ENCODE results near the gene COMMD1. TPM values are rescaled to one million over a fixed set of nuclear protein-coding genes. Genes with fewer than 3 reads are reported as not detected.
"Not testable (repeated sequence)": the region's sequence is repeated elsewhere in the genome, so short reads cannot be mapped to it uniquely, and the experiment has no call there.

Gene COMMD1
- total RNA-seq (10 to 100 TPM; 45.3 to 62.3 (median 56.3) TPM), polyA plus RNA-seq (92.4 TPM)
- long read RNA-seq, donor 1, transcript COMMD1-201 (3 exons, 911 nt): major isoform, 23 of 24 reads
- long read RNA-seq, donor 1, partial matches to known transcripts: 0 of 24 reads
- long read RNA-seq, donor 1, other reads (novel, unspliced or antisense): 1 of 24 reads
- long read RNA-seq, donor 2, transcript COMMD1-201 (3 exons, 911 nt): major isoform, 17 of 18 reads
- long read RNA-seq, donor 2, partial matches to known transcripts: 0 of 18 reads
- long read RNA-seq, donor 2, other reads (novel, unspliced or antisense): 0 of 18 reads
- long read RNA-seq, donor 3, transcript COMMD1-201 (3 exons, 911 nt): major isoform, 10 of 16 reads
- long read RNA-seq, donor 3, partial matches to known transcripts: 0 of 16 reads
- long read RNA-seq, donor 3, other reads (novel, unspliced or antisense): 6 of 16 reads
- long read RNA-seq, donor 4, transcript COMMD1-201 (3 exons, 911 nt): major isoform, 11 of 13 reads
- long read RNA-seq, donor 4, partial matches to known transcripts: 0 of 13 reads
- long read RNA-seq, donor 4, other reads (novel, unspliced or antisense): 1 of 13 reads

DNA sequence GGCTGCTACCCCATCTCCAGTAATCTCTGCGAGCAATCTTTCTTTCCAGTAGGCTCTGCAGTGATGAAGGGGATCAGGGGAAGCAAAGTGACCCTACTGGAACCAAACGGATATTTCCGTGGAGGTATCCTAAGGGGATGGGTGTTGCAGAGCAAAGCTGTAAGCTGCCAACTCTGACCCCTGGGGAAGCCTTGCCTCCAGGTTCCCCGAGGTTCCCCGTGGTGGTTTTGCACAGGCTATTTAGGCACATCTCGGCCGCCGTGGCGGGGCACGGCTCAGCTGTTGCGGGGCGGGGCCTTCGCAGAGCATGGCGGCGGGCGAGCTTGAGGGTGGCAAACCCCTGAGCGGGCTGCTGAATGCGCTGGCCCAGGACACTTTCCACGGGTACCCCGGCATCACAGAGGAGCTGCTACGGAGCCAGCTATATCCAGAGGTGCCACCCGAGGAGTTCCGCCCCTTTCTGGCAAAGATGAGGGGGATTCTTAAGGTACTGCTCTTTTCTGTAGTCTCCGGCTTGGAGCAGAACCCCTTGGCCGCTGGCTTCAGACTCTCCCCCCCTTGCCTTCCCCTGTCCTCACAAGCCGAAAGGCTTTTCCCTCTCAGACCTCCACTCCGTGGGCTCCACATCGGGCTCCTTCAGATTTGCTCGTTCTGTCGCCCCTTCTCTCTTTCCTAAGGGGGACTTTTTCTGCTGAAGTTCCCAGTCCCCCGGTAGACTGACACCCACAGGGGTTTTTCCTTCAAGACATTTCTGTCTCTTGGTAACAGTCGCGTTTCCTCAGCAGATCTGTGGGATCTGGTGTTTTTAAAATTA is at the start of gene COMMD1:
TSS of gene COMMD1 (plus strand) at position 303 of the 814 bp plus-strand sequence. CDS start at position 308, 5 bp downstream.
- Histone ChIP-seq H3K9me3 (ENCODE audit: control insufficient read depth, low read length) (no peaks in the 10 kb centered on the region), H3K4me1 (ENCODE audit: control insufficient read depth, insufficient read depth, low read length) (no peaks in the 10 kb centered on the region), H3K27me3 (ENCODE audit: control insufficient read depth, insufficient read depth) (no peaks in the 10 kb centered on the region), H3K27ac (ENCODE audit: low read length) (peak within 1 kb of the TSS; percentile 74), H3K4me3 (ENCODE audit: low read length) (peak within 1 kb of the TSS; percentile 97)
- DNase-seq (peak; percentile 83 to 93 (median 92)), ATAC-seq (peak; percentile 98)
- WGBS: under 1% methylated on average over 33 of the region's 33 CpGs
- intact Hi-C loops (cut with DNase I): no loop called here

DNA sequence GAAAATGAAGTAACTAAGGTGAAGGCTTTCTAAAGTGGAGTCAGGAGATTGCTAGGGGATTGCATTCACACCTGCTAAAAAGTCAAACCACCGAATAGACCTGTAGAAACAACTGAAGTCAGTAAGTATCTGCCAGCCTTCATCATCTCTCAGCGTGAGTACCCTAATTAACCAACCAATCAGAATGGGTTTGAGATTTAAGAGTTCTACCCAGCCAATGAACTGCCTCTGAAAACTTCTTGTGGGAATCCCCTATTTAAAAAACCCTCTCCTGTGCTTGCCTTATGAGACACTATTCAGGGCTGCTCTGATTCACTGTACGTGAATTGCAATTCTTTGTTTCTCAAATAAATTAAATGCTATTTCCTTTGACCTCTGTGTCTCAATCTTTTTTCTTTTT is 48.2 kb upstream of the COMMD1 start:
- no peaks in the 10 kb centered on the region for H3K27me3 ChIP-seq (ENCODE audit: control insufficient read depth, insufficient read depth)
- ATAC-seq (no peak), DNase-seq (no peak)
- H3K9me3 ChIP-seq (ENCODE audit: control insufficient read depth, low read length): no peaks in the 10 kb centered on the region
- intact Hi-C loops (cut with DNase I): no loop called here
- no peaks in the 10 kb centered on the region for H3K4me1 ChIP-seq (ENCODE audit: control insufficient read depth, insufficient read depth, low read length)
- no peak overlapping the region for H3K4me3 ChIP-seq (ENCODE audit: low read length)
- WGBS: 74% methylated on average over 3 of the region's 3 CpGs
- no peak overlapping the region for H3K27ac ChIP-seq (ENCODE audit: low read length)

DNA sequence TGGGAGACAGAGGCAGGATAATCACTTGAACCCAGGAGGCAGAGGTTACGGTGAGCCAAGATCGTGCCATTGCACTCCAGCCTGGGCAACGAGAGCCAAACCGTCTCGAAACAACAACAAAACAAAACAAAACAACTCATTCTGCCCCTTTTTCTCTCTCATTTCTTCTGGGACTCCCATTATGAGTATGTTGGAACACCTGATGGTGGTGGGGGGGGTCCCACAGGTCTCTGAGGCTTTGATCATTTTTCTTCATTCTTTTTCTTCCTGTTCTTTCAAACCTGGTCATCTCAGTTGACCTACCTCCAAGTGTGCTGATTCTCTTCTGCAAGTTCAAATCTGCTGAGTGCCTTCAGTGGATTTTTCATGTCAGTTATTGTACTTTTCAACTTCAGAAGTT is 43.4 kb upstream of the COMMD1 start:
- over 99% methylated on average over 5 of the region's 5 CpGs for WGBS
- no peak for DNase-seq

DNA sequence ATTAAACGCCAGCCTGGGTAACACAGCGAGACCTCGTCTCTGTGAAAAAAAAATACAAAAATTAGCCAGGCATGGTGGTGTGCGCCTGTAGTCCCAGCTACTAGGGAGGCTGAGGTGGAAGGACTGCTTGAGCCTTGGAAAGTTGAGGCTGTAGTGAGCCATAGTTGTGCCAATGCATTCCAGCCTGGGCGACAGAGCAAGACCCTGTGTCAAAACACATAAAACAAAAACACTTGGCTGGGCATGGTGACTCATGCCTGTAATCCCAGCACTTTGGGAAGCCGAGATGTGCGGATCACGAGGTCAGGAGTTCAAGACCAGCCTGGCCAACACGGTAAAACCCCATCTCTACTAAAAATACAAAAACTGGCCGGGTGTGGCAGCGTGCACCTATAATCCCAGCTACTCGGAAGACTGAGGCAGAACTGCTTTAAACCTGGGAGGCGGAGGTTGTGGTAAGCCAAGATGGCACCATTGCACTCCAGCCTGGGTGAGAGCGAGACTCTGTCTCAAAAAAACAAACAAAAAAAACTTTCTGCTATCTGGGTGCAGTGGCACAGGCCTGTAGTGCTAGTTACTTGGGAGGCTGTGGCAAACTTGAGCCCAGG is 38.9 kb upstream of the COMMD1 start:
- ATAC-seq; H3K4me3 ChIP-seq (ENCODE audit: low read length); DNase-seq; intact Hi-C loops (cut with DNase I); H3K4me1 ChIP-seq (ENCODE audit: control insufficient read depth, insufficient read depth, low read length); H3K27me3 ChIP-seq (ENCODE audit: control insufficient read depth, insufficient read depth); H3K9me3 ChIP-seq (ENCODE audit: control insufficient read depth, low read length); H3K27ac ChIP-seq (ENCODE audit: low read length): not testable (repeated sequence)
- WGBS: 97% methylated on average over 14 of the region's 14 CpGs

More for the DNA sequence above, 43.4 kb upstream of the COMMD1 start:
- no peak overlapping the region for H3K4me3 ChIP-seq (ENCODE audit: low read length)
- no peaks in the 10 kb centered on the region for H3K27me3 ChIP-seq (ENCODE audit: control insufficient read depth, insufficient read depth)
- ATAC-seq: no peak
- H3K27ac ChIP-seq (ENCODE audit: low read length): no peak overlapping the region
- no peaks in the 10 kb centered on the region for H3K9me3 ChIP-seq (ENCODE audit: control insufficient read depth, low read length)
- intact Hi-C loops (cut with DNase I): no loop called here
- no peaks in the 10 kb centered on the region for H3K4me1 ChIP-seq (ENCODE audit: control insufficient read depth, insufficient read depth, low read length)

DNA sequence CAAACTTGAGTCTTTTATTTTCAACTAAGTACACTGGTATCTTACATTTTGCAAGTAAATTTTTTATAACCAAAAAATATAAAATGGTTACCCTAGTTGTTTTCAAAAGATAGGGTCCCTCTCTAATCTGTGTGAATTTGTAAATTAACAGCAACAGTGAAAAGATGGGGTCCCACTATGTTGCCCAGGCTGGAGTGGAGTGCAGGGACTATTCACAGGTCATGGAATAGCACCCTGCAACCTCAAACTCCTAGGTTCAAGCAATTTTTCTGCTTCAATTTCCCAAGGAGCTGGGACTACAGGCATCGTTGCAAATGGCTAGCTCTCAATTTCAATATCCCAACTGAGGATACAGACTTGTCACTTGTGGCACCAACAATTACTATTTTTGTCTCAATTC is 29.1 kb upstream of the COMMD1 start:
- Histone ChIP-seq H3K4me1 (ENCODE audit: control insufficient read depth, insufficient read depth, low read length) (no peaks in the 10 kb centered on the region), H3K27me3 (ENCODE audit: control insufficient read depth, insufficient read depth) (no peaks in the 10 kb centered on the region), H3K9me3 (ENCODE audit: control insufficient read depth, low read length) (no peaks in the 10 kb centered on the region), H3K4me3 (ENCODE audit: low read length) (no peak overlapping the region), H3K27ac (ENCODE audit: low read length) (no peak overlapping the region)
- ATAC-seq: no peak
- DNase-seq: no peak
- intact Hi-C loops (cut with DNase I): no loop called here
- 92% methylated on average over 1 of the region's 1 CpG for WGBS

DNA sequence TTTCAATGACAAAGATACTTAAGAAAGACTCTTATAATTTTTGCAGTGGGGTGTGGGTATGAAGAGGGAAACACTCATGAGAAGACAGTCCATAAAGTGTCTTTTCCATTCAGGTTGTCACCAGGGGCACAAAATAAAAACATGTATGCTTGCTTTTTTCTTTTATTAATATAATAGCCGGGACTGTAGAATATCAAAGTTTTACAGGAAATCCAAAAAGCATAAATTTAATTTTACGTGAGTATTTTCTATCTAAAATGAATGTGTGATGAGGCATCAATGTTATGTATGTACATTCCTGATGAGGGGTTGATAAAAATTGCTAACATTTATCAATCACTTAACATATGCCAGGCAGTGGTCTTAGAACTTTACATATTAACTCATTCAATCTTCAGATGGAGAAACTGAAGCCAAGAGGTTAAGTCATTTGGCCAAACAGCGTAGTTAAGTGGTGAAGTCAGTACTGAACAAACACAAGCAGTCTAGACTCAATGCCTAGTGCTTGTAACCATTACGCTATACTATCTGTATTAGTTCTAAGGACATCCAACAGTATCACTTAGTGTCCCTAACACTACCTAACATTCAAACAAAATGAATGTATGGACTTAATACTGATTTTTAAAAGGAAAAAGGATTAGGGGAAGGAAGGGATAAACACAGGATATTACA is 27.8 kb upstream of the COMMD1 start:
- intact Hi-C loops (cut with DNase I): no loop called here
- ATAC-seq (no peak), DNase-seq (no peak)
- Histone ChIP-seq H3K27ac (ENCODE audit: low read length) (no peak overlapping the region), H3K4me1 (ENCODE audit: control insufficient read depth, insufficient read depth, low read length) (no peaks in the 10 kb centered on the region), H3K4me3 (ENCODE audit: low read length) (no peak overlapping the region), H3K9me3 (ENCODE audit: control insufficient read depth, low read length) (no peaks in the 10 kb centered on the region), H3K27me3 (ENCODE audit: control insufficient read depth, insufficient read depth) (no peaks in the 10 kb centered on the region)
- 90% methylated on average over 4 of the region's 4 CpGs for WGBS

DNA sequence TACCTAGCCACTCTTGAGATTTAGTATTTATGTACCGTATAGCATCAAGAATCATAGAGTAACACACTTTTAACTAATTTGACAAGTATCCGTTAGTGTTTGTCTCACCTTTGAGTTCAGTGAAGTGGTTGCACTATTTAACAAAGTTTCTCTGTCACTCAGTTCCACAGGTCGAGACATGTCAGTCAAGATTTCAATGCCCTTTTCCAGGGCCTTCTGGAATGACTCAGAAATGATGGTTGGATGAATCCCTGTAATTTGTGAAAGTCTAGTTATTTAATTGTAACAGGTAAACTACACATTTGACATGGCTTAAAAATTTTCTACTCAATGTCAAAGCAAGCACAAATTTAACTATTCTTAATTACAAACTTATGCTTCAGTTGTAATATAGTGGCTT is 26.7 kb upstream of the COMMD1 start:
- Histone ChIP-seq H3K9me3 (ENCODE audit: control insufficient read depth, low read length) (no peaks in the 10 kb centered on the region), H3K27ac (ENCODE audit: low read length) (no peak overlapping the region), H3K27me3 (ENCODE audit: control insufficient read depth, insufficient read depth) (no peaks in the 10 kb centered on the region), H3K4me3 (ENCODE audit: low read length) (no peak overlapping the region), H3K4me1 (ENCODE audit: control insufficient read depth, insufficient read depth, low read length) (no peaks in the 10 kb centered on the region)
- intact Hi-C loops (cut with DNase I): no loop called here
- DNase-seq: no peak
- 95% methylated on average over 3 of the region's 3 CpGs for WGBS
- ATAC-seq: no peak

DNA sequence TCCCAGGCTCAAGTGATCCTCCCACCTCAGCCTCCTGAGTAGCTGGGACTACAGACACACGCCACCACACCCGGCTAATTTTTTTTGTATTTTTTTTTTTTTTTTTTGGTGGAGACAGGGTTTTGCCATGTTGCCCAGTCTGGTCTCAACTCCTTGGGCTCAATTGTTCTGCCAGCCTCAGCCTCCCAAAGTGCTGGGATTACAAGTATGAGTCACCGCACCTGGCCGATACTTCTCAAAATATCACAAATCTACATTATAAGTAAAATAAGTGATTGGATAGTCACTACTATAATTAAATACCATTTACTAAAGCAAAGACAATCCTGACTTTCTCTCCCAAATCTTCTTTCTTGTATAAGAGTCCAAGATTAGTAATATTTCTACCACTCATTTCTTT is 26.1 kb upstream of the COMMD1 start:
- H3K27ac ChIP-seq (ENCODE audit: low read length); DNase-seq; intact Hi-C loops (cut with DNase I); H3K27me3 ChIP-seq (ENCODE audit: control insufficient read depth, insufficient read depth); H3K4me1 ChIP-seq (ENCODE audit: control insufficient read depth, insufficient read depth, low read length); H3K4me3 ChIP-seq (ENCODE audit: low read length); ATAC-seq; H3K9me3 ChIP-seq (ENCODE audit: control insufficient read depth, low read length): not testable (repeated sequence)
- 95% methylated on average over 4 of the region's 4 CpGs for WGBS

DNA sequence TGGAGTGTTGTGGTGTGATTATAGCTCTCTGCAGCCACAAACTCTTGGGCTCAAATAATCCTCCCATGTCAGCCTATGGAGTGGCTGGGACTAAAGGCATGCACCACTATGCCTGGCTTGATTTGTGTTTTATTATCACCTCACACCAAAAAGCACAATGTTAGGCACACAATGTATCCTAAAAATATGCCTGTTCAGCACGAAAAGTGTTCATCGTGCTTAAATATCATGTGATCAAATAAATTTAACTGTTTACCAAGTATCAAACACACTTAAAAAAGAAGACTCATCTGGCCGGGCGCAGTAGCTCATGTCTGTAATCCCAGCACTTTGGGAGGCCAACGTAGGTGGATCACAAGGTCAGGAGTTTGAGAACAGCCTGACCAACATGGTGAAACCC is 22.6 kb upstream of the COMMD1 start:
- H3K4me1 ChIP-seq (ENCODE audit: control insufficient read depth, insufficient read depth, low read length): no peaks in the 10 kb centered on the region
- no peak overlapping the region for H3K27ac ChIP-seq (ENCODE audit: low read length)
- ATAC-seq (no peak), DNase-seq (no peak)
- 90% methylated on average over 5 of the region's 5 CpGs for WGBS
- H3K4me3 ChIP-seq (ENCODE audit: low read length): no peak overlapping the region
- H3K27me3 ChIP-seq (ENCODE audit: control insufficient read depth, insufficient read depth): no peaks in the 10 kb centered on the region
- no peaks in the 10 kb centered on the region for H3K9me3 ChIP-seq (ENCODE audit: control insufficient read depth, low read length)
- intact Hi-C loops (cut with DNase I): no loop called here

DNA sequence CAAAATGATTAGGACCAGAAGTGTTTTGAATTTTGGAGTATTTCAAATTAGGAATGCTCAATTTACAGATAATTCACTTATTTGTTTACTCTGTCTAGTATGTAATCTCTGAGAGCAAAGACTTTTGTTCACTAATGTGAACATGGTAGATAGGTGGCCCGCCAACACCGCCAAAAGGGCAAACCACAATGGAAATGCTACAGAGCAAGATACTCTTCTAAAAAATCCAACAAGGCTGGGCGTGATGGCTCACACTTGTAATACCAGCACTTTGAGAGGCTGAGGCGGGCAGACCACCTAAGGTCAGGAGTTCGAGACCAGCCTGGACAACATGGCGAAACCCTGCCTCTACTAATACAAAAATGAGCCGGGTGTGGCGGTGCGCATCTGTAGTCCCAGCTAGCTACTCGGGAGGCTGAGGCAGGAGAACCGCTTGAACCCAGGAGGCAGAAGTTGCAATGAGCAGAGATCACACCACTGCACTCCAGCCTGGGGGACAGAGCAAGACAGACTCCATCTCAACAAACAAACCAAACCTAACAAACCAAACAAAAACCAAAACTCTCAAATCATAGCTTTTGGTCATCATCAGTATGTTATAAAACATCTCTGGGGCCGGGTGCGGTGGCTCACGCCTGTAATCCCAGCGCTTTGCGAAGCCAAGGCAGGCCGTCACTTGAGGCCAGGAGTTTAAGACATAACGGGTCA is 19.4 kb upstream of the COMMD1 start:
- Histone ChIP-seq H3K27me3 (ENCODE audit: control insufficient read depth, insufficient read depth) (no peaks in the 10 kb centered on the region), H3K9me3 (ENCODE audit: control insufficient read depth, low read length) (no peaks in the 10 kb centered on the region), H3K4me3 (ENCODE audit: low read length) (no peak overlapping the region), H3K4me1 (ENCODE audit: control insufficient read depth, insufficient read depth, low read length) (no peaks in the 10 kb centered on the region), H3K27ac (ENCODE audit: low read length) (no peak overlapping the region)
- no peak for DNase-seq
- intact Hi-C loops (cut with DNase I): no loop called here
- WGBS: 88% methylated on average over 18 of the region's 18 CpGs
- no peak for ATAC-seq

Data from right cardiac atrium (tissue), 5 donors.